Stimulated activated CD8-positive, alpha-beta memory T cell treated with anti-CD3 and anti-CD28 coated beads, Interleukin-4, amount 100 ng/mL, for 4 hours (primary cell): ENCODE measurements around the gene CAMK2A.

Experiments
- DNase-seq, 2 donors: peaks; one replicate each; pipeline ENCODE4 v3.0.0-alpha.2; 2020; ENCODE audit warnings: low read depth in 2 of 2, low spot score in 1 of 2

Gene CAMK2A

DNA sequence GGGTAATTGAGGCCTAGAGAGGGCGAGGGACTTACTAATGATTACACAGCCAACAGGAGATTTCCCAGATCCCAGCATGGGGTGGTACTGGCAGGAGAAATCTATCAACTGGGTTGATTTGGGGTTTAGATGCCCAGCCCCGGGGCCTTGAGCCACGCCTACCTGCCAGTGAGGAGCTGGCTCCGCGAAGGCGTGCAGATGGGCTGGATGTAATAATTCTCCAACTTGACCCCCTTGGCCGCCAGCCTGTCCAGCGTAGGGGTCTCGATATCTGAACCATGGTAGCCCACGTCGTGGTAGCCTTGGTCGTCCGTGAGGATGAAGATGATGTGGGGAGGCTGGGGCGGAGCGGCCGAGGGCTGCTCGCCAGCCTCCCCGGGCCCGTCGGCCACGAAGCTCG, 12.3 kb upstream of the CAMK2A start:
- no peak for DNase-seq

DNA sequence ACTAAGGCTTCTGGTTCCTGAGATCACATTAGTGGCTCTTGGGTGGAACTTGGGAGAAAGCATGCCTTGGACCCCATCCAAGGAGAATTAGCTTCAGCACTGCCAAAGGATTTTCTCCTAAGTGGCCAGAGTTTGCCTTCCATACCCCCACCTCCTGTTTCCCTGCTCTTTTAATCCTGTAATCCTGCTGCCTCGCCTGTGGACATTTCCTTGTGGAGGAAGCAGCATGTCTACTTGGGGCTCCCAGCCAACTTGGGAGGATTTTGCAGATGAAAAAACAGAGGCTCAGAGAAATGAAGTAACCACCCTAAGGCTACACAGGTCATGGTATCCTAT, 11.6 kb upstream of the CAMK2A start:
- no peak for DNase-seq

DNA sequence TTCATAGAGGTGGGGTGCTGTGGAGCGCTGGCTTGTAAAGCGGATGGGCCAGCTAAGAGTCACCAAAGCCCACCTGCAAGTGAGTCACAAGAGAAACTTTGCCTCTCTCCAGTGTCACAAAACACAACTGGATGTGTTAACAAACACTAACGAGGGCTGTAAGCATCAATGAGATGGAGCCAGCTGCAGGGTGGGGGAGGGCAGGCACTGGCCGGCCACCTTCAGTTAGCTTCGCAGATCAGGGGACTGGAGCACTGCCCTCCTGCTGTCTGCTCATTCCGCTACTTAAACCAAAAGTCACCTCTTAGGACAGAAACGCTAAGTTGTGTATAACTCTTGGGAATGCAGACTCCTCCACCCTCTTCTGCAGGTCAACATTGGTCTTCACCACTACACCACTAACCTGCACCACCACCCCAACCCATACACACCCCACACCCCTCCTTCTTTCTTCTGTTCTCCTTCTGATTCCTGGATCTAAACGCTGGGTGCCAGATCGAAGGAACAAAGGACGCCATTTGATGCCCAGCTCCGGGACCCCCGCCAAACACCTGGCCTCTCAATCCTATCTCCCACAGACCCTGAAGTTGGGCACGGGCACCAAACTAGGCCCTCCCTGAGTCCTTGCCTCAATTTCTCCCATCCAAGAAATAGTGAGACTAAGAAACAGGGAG, 11.1 kb upstream of the CAMK2A start:
- no peak for DNase-seq

DNA sequence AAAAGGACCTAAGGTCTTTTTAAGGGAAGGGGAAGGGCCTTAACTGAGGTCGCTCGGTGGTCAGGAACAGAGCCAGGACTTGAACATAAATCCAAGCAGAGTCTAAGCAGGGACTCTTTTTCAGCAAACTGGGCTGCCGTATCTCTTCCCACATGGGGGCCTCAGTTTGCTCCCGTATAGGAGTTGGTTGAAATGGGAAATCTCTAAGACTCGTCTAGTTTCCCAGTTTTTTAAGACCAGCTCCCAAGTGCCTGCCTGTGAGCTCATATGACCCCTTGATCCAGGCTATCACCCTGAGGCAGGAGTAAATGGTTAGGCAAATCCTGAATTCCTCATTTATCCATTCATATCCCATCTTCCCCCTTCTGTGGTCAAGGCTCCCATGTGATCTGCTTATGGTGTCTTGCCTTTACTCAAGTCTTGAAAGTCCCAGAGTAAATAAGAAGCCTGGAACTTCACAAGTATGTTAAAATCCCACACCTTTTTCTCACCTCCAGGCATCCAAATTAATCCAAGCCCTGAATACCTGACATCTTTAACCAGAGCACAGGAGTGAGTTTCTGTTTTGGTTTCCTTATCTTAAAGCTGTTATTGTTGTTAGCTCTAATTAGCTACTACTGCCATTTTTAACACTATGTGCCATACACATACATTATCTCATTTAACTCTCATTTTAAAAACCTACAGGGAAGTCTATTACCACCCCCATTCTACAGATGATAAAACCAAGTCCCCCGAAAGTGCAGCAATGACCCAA, 10.2 kb upstream of the CAMK2A start:
- DNase-seq, result no peak

DNA sequence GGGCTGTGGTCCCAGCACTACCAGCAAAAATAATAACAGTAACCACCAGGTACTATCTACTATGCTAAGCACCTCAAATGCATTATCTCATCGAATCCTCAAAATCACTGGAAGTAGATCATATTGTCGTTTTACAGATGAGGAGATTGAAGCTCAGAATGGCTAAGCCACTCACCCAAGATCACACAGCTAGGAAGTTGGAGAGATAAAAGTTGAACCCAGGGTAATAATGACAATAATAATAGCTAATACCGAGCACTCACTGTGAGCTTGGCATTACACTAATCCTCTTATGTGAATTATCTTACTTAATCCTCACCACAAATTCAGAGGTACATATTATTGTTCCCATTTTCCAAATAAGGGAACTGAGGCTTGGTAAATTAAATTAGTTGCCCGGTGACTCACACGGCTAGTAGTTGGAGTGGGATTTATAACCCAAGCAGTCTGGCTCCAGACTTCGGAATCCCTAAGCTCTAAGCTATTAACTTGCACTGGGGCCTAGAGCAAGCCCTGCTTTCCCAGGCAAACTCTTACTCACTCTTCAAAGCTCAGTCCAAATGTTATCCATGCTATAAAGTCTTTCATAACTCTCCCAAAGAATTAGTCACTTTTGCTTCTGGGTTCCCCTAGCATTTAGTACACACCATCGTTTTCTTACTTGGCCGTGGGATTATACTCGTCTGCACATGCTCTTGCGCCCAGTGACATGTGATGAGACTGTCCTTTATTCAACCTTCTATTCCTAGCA, 9.3 kb upstream of the CAMK2A start:
- DNase-seq, result no peak

DNA sequence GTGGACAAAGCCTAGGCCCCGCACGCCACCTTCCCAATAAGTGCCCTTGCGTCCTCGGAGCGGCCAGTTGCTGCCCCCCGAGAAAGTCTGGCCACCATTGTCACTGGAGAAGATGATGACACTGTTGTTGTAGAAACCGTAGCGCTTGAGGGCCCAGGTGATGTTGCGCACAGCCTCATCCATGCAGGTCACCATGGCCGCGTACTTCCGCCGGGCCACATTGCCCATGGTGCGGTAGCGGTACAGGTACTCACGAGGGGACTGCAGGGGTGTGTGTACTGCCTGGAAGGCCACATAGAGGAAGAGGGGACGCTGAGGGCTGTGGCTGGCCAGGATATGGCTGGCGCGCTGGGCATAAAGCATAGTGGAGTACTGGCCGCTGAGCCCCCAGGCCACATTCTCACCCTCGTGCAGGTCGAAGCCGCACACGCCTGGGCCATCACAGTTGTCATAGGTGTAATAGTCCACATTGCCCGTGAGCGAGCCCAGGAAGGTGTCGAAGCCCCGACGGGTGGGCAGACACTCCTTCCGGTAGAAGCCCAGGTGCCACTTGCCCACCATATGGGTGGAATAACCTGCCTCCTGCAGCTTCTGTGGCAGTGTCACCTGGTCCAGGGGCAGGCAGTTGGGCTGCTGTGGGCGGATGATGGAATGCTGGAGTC, 8.5 kb upstream of the CAMK2A start:
- DNase-seq, result no peak

DNA sequence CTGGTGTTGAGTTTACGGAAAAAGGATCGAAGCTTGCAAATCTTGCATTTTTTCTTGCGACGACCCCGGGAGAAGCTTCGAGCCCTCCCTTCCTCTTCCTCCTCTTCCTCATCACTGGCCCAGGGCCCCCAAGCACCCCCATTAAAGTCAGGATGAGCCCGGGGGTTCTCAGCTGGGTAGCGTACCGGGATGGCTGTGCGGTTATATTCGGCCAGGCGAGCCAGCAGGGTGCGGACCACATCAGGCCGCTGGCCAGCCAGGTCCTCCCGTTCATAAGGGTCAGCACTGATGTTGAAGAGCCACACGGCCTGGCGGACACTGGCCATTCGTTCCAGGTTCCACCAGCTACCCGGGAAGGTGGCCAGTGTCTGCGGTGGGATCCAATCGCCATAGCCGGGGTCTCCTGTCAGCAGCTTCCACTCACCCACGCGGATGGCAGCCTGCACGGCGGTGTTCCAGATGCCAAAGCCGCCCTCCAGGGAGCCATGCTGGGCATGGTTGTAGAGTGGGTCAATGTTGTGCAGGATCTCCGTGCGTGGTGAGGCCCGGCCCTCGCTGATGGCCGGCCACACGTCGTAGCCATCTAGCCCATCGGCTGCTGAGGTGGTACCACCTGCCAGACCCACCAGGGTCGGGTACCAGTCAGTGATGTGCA, 7.8 kb upstream of the CAMK2A start:
- no peak for DNase-seq

DNA sequence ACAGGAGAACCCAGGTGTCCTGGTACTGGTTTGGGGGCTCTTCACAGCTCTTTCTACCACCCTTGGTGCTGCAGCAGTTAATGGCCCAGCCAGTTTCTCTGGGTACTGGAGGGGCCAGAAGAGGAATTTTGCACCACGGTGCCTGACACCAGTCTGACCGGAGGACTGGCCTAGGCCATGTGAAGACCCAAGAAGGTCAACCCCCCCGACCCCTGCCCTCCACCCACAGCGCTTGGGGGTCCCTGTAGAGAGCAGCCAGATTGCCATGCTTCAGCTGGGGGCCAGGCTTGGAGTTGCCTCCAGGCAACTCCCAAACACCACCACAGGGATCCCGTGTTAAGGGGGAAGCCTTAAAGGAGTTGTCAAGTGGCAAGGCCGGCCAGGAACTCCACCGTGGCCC, 6.9 kb upstream of the CAMK2A start:
- DNase-seq, result no peak

DNA sequence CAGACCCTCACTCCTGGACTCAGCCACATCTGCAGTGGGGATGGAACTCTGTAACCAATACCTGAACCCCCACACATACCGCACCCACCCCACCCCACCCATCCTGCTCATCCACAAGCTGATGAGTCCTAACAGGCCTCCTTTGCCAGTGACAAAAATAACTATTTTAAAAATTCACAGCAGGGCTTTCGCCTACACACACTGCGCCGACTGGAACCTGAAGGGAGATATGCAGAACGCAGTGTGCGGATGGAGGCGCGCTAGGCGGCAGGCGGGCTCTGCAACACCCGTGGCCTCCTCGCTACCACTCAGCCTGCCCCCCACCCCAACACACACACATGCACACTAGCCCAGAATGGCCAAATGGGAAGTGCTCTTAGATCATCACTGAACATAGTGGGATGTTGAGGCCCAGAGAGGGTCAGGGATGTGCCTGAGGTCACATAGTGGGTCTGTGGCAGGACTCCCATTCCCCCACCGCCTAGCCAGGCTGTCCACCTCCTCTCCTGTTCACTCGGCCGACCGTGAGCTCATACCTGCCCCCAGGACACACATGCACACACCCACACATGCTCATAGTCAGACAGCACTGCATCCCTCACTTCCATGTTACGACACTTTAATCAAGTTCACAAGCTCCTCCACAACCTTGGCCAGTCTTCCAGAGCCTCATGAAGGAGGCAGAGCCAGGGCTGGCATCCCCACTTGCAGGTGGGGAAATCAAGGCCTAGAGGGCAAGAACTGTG, 6.3 kb upstream of the CAMK2A start:
- DNase-seq, result no peak

DNA sequence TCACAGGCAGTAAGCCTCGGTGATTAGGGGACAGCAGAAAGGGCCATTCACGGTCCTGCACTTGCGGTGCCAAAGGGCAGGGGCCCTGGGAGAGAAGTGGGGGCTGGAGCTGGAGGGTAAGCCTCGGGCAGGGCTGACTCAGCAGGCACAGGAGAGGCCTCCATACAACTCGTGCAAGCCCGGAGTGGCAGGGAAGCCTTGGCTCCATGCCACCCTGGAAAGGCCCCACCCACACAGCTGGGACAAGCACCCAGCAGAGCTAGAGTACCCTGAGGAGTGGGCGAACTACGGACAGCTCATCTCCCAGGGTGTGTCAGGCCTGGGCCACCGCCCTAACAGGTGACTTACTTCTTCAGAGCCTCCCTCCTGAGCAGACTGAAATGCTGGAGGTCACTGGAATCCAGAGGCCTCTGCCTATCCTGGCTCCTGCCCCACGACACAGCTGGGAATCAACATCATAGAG, 5.6 kb upstream of the CAMK2A start:
- DNase-seq, result no peak

DNA sequence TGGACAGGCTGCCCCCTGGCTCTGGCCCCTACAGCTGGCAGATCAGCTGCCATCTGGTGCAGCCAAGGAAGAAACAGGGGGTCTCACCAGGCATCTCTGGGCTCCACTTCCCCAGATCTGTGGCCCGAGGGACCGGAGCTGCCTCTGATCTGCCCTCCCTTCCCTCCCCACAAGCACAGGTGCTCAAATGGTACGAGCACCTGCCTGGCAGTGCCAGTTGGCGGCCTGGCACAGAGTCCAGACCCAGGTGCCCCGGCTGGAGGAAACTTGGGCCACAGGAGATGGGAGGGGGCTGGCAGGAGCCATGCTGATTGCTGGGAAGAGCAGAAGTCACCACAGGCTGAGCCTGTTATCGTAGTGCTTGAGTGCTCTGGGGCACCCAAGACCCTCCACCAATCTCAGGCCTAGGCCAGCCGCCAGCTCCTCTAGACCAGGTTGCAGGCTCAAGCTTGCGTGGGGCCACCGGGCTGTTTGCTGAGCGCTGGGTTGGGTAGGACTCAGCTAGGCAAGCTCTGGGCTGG, 5.0 kb upstream of the CAMK2A start:
- DNase-seq, result no peak

DNA sequence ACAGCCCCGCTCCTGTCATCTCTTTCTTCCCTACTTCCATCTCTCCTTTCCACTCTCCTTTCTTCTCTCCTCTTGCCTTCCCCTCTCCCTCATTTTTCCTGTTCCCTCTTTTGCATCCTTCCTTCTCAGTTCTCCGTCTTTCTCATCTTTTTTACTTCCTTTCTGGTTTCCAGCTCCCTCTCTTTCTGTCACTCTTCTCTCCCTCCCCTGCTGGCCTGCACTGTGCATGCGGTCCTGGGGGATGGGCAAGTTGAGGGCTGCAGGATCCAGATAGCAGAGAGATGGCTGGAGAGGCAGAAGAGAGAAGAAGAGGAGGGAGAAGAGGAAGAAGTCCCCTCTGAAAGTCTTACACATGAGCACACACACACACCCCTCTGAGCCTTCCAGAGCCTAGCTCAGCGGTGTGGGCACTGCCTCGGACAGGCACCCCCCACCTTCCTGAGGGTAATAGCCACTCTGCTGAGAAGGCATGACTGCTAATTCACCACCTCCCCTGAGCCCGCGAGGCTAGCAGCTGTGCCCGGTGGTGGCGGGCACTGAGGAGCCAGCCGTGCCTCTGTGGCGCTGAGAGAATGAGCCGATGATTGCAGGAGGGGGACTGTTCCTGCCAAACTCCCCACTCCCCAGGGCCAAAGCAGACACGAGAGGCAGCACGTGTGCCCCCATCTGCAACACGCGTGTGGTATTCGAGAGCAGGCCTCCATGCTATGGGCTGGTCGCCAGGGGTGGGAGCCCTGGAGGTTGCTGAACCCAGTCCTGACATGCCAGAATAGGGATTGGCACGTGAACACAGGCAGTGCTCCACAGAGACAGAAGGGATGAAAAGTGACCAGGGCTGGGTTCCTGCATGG, 3.7 kb upstream of the CAMK2A start:
- no peak for DNase-seq

DNA sequence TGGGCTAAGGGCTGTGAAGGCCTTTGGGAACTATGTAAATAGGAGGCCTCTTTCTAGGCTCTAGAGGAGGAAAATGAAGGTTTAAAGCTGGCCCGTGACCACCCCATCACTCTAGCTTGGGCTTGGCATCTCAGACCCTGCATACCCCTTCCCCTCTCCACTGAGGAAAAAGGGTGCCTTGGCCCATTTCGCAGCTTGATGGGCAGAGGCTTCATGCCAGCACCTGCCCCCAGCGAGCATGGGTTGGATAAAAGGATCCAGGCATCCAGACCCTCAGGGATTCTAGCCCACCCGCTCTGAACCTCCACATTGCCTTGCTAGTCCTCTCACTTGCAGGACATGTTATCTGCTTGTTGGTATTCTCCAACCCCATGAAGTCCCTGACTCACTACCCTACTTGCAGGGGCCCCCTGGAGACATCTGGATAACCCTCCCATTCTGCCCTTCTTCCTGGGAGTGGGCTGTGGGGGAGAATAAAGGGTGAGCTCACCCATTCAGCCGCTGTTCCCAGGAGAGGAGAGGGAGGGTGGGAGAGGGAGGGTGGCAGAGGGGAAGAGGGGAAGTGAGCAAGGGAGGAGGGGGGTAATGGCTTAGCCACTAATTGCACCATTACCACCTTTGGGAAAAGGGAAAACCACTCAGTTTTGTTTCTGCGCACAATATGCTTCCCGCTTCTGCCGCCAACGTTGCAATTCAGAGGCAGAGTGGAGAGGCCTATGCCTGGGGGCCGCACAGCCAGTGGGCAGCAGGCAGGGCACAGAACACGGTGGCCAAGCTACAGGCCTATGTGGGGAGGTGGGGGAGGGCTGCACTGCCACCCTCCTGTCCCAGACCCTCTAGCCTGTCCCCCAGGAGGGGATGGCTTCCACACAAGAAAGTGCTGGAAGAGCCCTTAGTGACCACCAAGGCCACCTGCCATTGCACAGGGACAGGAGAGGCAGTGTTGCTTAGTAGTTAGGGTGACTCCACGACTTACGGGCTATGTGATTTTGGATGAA, 2.1 kb upstream of the CAMK2A start:
- no peak for DNase-seq

DNA sequence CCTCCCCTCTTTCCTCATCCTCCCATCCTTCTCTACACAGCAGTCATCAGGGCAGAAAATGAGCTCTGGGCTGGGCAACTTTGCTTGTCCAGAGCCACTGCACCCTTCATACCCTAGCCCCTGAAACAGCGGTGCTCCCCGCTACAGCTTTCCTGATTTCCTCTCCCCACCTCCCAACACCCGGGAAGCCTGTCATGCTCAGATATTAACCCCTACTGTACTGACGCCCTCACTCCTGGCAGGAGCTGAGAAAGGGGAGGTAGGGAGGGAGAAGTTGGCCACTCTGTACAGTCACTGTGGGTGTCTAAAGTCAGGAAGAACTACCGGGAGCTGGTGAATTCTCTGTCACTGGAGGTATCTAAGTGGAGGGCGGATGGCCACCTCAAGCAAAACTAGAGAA, 782 bp downstream of the CAMK2A start:
- no peak for DNase-seq

DNA sequence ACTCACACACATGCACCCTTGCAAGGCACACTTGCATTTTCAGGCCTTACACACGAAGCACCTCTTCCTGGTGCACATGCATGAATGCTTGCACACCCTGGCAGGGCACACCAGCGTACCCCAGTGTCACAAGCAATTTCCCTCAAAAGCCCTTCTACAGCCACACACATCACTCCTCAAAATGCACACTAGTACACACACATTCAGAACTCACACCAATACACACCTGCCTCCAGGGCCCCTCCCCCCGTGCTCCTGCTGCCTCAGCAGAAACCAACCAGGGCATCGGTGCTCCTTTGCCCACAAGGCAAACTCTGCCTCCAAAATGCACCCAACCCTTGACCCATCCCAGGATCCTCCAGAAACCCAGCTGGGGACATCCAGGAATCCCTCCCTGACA, 1.2 kb downstream of the CAMK2A start:
- DNase-seq, result no peak

DNA sequence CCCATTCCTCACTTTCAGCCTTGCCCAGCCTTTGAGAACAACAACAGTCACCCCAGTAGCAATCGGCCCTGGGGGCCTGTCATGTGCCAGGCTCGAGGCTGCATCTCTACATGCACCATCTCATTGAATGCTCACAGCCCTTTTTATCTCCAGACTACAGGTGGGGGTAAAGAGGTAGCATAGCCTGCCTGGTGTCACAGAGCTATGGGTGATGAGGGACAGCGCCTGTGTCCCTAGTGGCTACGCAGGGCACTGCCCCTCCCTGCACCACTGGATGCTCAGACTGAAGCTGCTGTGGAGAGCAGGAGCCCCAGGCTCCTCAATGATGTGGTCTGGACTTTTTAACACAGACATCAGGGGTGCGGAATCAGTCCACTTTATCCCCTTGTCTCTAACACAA, 2.8 kb downstream of the CAMK2A start:
- no peak for DNase-seq

DNA sequence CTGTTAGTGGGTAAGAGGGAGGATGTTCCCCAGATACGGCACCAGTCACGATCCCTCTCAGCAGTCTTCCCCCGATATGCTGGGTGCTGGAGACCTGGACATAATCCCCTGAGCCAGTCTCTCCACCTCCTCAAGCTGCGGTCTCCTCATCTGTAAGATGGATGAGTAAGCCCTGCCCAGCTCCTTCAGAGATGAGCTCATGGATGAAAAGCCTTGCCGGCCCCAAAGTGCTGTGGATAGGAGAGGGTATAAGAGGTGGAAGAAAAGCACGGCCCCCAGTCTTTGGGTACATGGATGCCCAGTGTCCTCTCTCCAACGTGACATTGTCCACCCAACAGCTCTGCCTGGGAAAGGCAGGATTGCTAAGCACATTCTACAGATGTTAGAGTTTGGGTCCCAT, 4.5 kb downstream of the CAMK2A start:
- no peak for DNase-seq

DNA sequence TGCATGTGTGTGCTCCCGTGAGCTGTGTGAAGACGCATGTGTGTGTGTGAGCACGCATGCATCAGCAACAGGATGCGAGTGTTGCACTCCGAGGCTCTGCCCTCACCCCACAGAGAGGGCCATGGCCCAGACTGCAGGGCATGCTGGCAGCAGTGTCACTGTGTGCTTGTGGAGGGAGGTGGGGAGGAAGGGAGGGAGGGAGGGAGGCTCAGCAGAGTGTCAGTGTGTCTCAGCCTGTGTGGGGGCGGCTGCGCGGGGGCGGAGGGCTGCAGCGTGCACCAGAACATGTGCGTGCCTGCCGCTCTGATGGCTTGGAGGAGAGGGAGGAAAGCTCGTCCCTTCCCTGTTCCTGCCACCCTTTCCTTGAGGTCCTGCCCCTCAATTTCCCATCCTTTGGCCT, 5.3 kb downstream of the CAMK2A start:
- no peak for DNase-seq
